ENCODE results near the gene OGT. TPM values are rescaled to one million over a fixed set of nuclear protein-coding genes. Genes with fewer than 3 reads are reported as not detected.

The OGT gene
- total RNA-seq, 3 donors from 2014 or later: 169 to 345 (median 214) TPM

- H3K4me3 ChIP-seq: peak overlapping the region; percentile 68 to 81 (median 76)
- no peaks in the 10 kb centered on the region for H3K4me1 ChIP-seq
- no peak for TF ChIP-seq CTCF (IDR thresholded peaks at IDR 0.05)
- no peak for TF ChIP-seq POLR2A (IDR thresholded peaks at IDR 0.05)
- H3K36me3 ChIP-seq: no peaks in the 10 kb centered on the region
- no peaks in the 10 kb centered on the region for H3K9me3 ChIP-seq
- peak in 1 of 2 donors; percentile 19 for DNase-seq (ENCODE audit: low spot score in 2 of 2)
- intact Hi-C loops (cut with DNase I; ENCODE audit: low total_unique reads): no loop called here
- H3K27ac ChIP-seq: peak overlapping the region; percentile 85 to 95
- H3K27me3 ChIP-seq: peaks cover 0 to 14% of the 10 kb centered on the region in 2 donors
Observed at GRCh38 chrX:71533851-71534561, 1.1 kb downstream of the OGT start.

- DNase-seq (ENCODE audit: low spot score in 2 of 2): no peak
- H3K9me3 ChIP-seq: no peaks in the 10 kb centered on the region
- H3K27me3 ChIP-seq: peaks cover 0 to 14% of the 10 kb centered on the region in 2 donors
- TF ChIP-seq POLR2AphosphoS5 (IDR thresholded peaks at IDR 0.05) (no peak), POLR2A (IDR thresholded peaks at IDR 0.05) (no peak), CTCF (IDR thresholded peaks at IDR 0.05) (no peak)
- H3K4me3 ChIP-seq: peak overlapping the region; percentile 68 to 81 (median 76)
- intact Hi-C loops (cut with DNase I; ENCODE audit: low total_unique reads): no loop called here
- peak overlapping the region; percentile 85 to 95 for H3K27ac ChIP-seq
- no peaks in the 10 kb centered on the region for H3K4me1 ChIP-seq
- H3K36me3 ChIP-seq: no peaks in the 10 kb centered on the region
Observed at GRCh38 chrX:71534773-71535544, 2.1 kb downstream of the OGT start.

- H3K27ac ChIP-seq: no peak overlapping the region
- DNase-seq (ENCODE audit: low spot score in 2 of 2): no peak
- intact Hi-C loops (cut with DNase I; ENCODE audit: low total_unique reads): no loop called here
- H3K4me3 ChIP-seq: peak overlapping the region; percentile 3 to 81 (median 4)
- H3K36me3 ChIP-seq: no peaks in the 10 kb centered on the region
- TF ChIP-seq POLR2A (IDR thresholded peaks at IDR 0.05): no peak
- TF ChIP-seq CTCF (IDR thresholded peaks at IDR 0.05): no peak
- TF ChIP-seq POLR2AphosphoS5 (IDR thresholded peaks at IDR 0.05): no peak
- peaks cover 0 to 14% of the 10 kb centered on the region in 2 donors for H3K27me3 ChIP-seq
- no peaks in the 10 kb centered on the region for H3K9me3 ChIP-seq
- no peaks in the 10 kb centered on the region for H3K4me1 ChIP-seq
Observed at GRCh38 chrX:71536285-71536684, 3.4 kb downstream of the OGT start.

DNA sequence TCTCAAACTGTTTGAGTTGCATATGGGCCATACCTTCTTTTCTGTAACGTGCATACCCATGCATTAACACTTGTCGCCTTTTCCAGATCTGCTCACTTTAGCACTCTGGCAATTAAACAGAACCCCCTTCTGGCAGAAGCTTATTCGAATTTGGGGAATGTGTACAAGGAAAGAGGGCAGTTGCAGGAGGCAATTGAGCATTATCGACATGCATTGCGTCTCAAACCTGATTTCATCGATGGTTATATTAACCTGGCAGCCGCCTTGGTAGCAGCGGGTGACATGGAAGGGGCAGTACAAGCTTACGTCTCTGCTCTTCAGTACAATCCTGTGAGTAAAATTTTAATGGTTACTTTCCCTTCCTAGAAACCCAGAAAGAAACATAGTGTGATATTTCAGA is 4.8 kb downstream of the OGT start:
- intact Hi-C loops (cut with DNase I; ENCODE audit: low total_unique reads): no loop called here
- H3K27me3 ChIP-seq: peaks cover 0 to 15% of the 10 kb centered on the region in 2 donors
- no peaks in the 10 kb centered on the region for H3K9me3 ChIP-seq
- no peaks in the 10 kb centered on the region for H3K36me3 ChIP-seq
- no peak for DNase-seq (ENCODE audit: low spot score in 2 of 2)
- no peaks in the 10 kb centered on the region for H3K4me1 ChIP-seq
- TF ChIP-seq CTCF (IDR thresholded peaks at IDR 0.05) (no peak), POLR2A (IDR thresholded peaks at IDR 0.05) (no peak), POLR2AphosphoS5 (IDR thresholded peaks at IDR 0.05) (no peak)
- peak overlapping the region in 1 of 3 donors; percentile 14 for H3K4me3 ChIP-seq
- H3K27ac ChIP-seq: no peak overlapping the region

DNA sequence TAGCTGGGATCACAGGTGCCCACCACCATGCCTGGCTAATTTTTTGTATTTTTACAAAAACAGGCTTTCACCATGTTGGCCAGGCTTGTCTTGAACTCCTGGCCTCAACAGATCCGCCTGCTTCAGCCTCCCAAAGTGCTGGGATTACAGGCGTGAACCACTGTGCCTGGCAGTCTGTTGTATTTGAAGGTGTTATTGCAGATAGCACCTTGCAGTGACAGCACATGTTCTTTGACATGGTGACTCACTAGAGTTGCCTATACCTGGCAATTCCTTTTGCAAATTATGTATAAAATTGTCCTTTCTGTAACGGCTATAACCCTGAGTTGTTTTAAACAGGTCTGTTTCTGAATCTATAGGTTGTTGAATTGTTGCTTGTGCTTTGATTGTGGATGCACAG is 7.9 kb downstream of the OGT start:
- TF ChIP-seq CTCF (IDR thresholded peaks at IDR 0.05) (no peak), POLR2AphosphoS5 (IDR thresholded peaks at IDR 0.05) (no peak), POLR2A (IDR thresholded peaks at IDR 0.05) (no peak)
- Histone ChIP-seq H3K27me3 (peaks cover 0 to 9% of the 10 kb centered on the region in 2 donors), H3K27ac (no peak overlapping the region), H3K4me3 (no peak overlapping the region), H3K9me3 (no peaks in the 10 kb centered on the region), H3K36me3 (no peaks in the 10 kb centered on the region), H3K4me1 (no peaks in the 10 kb centered on the region)
- DNase-seq (ENCODE audit: low spot score in 2 of 2): no peak
- intact Hi-C loops (cut with DNase I; ENCODE audit: low total_unique reads): no loop called here

All from breast epithelium (tissue), 4 donors.